Activated naive CD8-positive, alpha-beta T cell treated with anti-CD3 and anti-CD28 coated beads, Interleukin-2, amount 10 ng/mL, durations not matched to agents 7 days and 5 days (primary cell): Measurements from ENCODE around the gene TRMT2B. TPM values are rescaled to one million over a fixed set of nuclear protein-coding genes. Genes with fewer than 3 reads are reported as not detected.
"Not testable (repeated sequence)": the region's sequence is repeated elsewhere in the genome, so short reads cannot be mapped to it uniquely, and the experiment has no call there.

Experiments
- ATAC-seq: fragments of 150-1000 bp; cut with Tn5 transposase; one replicate; pipeline ENCODE4 v1.10.0; 2021; ENCODE audit warnings: low read depth, moderate library complexity
- POLR2A ChIA-PET: fragments of 350-600 bp; sonication (Branson Sonifier 250); formaldehyde crosslinking; loops from one replicate; lab custom pipeline; 2021; ENCODE audit warnings: antibody characterized with exemption; lab: Charles Lee
- DNase-seq: peaks from one replicate; pipeline ENCODE4 v3.0.0; 2021
- H3K27ac Mint-ChIP-seq: one replicate; pipeline ENCODE4 v1.8.0; 2022; ENCODE audit warnings: mild to moderate bottlenecking, mixed read lengths
- H3K27me3 Mint-ChIP-seq: one replicate; pipeline ENCODE4 v1.8.0; 2022; ENCODE audit warnings: mild to moderate bottlenecking, moderate library complexity, mixed read lengths
- H3K36me3 Mint-ChIP-seq: one replicate; pipeline ENCODE4 v1.8.0; 2021; ENCODE audit warnings: mild to moderate bottlenecking, mixed read lengths
- H3K4me1 Mint-ChIP-seq: one replicate; pipeline ENCODE4 v1.8.0; 2021; ENCODE audit warnings: mixed read lengths
- H3K4me3 Mint-ChIP-seq: one replicate; pipeline ENCODE4 v1.8.0; 2022; ENCODE audit warnings: mild to moderate bottlenecking, moderate library complexity, mixed read lengths
- H3K9me3 Mint-ChIP-seq: one replicate; pipeline ENCODE4 v1.8.0; 2021; ENCODE audit warnings: mixed read lengths
- total RNA-seq, 2 experiments: library from RNA; stranded (reverse); gene quantifications; one replicate each; pipeline ENCODE4 v1.2.3, GENCODE V29; 2021

The TRMT2B gene
- total RNA-seq, 2 experiments from 2014 or later, result 33.0 to 34.0 TPM

- POLR2A ChIA-PET, result no interaction called here
Observed at GRCh38 chrX:101051153-101051548, 760 bp downstream of the TRMT2B start.

GRCh38 chrX:101040197-101040596 is 11.7 kb downstream of the TRMT2B start:
- Mint-ChIP-seq H3K36me3 (peaks cover 14% of the 10 kb centered on the region), H3K4me1 (no peaks in the 10 kb centered on the region), H3K9me3 (no peaks in the 10 kb centered on the region), H3K4me3 (no peak overlapping the region), H3K27me3 (no peaks in the 10 kb centered on the region), H3K27ac (no peak overlapping the region)
- no peak for DNase-seq
- ATAC-seq, result no peak
- POLR2A ChIA-PET, result no interaction called here

More at GRCh38 chrX:101051153-101051548, 760 bp downstream of the TRMT2B start:
- H3K4me1 Mint-ChIP-seq, result peaks cover 7% of the 10 kb centered on the region
- peaks cover 10% of the 10 kb centered on the region for H3K36me3 Mint-ChIP-seq
- ATAC-seq, result no peak
- peak overlapping the region; percentile 92 for H3K27ac Mint-ChIP-seq
- DNase-seq, result no peak
- H3K9me3 Mint-ChIP-seq, result no peaks in the 10 kb centered on the region
- peak overlapping the region; percentile 87 for H3K4me3 Mint-ChIP-seq
- H3K27me3 Mint-ChIP-seq, result no peaks in the 10 kb centered on the region

GRCh38 chrX:101037231-101037630 is 14.7 kb downstream of the TRMT2B start:
- H3K9me3 Mint-ChIP-seq, result no peaks in the 10 kb centered on the region
- H3K4me1 Mint-ChIP-seq, result no peaks in the 10 kb centered on the region
- ATAC-seq, result no peak
- peaks cover 11% of the 10 kb centered on the region for H3K36me3 Mint-ChIP-seq
- H3K27ac Mint-ChIP-seq, result no peak overlapping the region
- no peaks in the 10 kb centered on the region for H3K27me3 Mint-ChIP-seq
- no peak overlapping the region for H3K4me3 Mint-ChIP-seq
- POLR2A ChIA-PET, result no interaction called here
- no peak for DNase-seq

- H3K4me1 Mint-ChIP-seq, result peaks cover 3% of the 10 kb centered on the region
- no peaks in the 10 kb centered on the region for H3K9me3 Mint-ChIP-seq
- POLR2A ChIA-PET, result no interaction called here
- no peak overlapping the region for H3K27ac Mint-ChIP-seq
- ATAC-seq (no peak), DNase-seq (no peak)
- H3K4me3 Mint-ChIP-seq, result no peak overlapping the region
- H3K36me3 Mint-ChIP-seq, result peaks cover 29% of the 10 kb centered on the region
- H3K27me3 Mint-ChIP-seq, result no peaks in the 10 kb centered on the region
Observed at GRCh38 chrX:101029665-101030064, 22.2 kb downstream of the TRMT2B start.

- Mint-ChIP-seq H3K27me3 (no peaks in the 10 kb centered on the region), H3K4me1 (peaks cover 3% of the 10 kb centered on the region), H3K36me3 (peaks cover 29% of the 10 kb centered on the region), H3K27ac (no peak overlapping the region), H3K4me3 (no peak overlapping the region), H3K9me3 (no peaks in the 10 kb centered on the region)
- DNase-seq (no peak), ATAC-seq (no peak)
- POLR2A ChIA-PET, result no interaction called here
Observed at GRCh38 chrX:101028562-101028961, 23.3 kb downstream of the TRMT2B start.

- no peaks in the 10 kb centered on the region for H3K27me3 Mint-ChIP-seq
- no peak for DNase-seq
- H3K4me3 Mint-ChIP-seq, result no peak overlapping the region
- H3K9me3 Mint-ChIP-seq, result no peaks in the 10 kb centered on the region
- H3K4me1 Mint-ChIP-seq, result peaks cover 3% of the 10 kb centered on the region
- POLR2A ChIA-PET, result no interaction called here
- H3K27ac Mint-ChIP-seq, result no peak overlapping the region
- H3K36me3 Mint-ChIP-seq, result peaks cover 29% of the 10 kb centered on the region
- no peak for ATAC-seq
Observed at GRCh38 chrX:101025126-101025525, 26.8 kb downstream of the TRMT2B start.

- Mint-ChIP-seq H3K36me3 (peaks cover 22% of the 10 kb centered on the region), H3K9me3 (no peaks in the 10 kb centered on the region), H3K27ac (no peak overlapping the region), H3K4me3 (no peak overlapping the region), H3K4me1 (no peaks in the 10 kb centered on the region), H3K27me3 (no peaks in the 10 kb centered on the region)
- POLR2A ChIA-PET, result no interaction called here
- ATAC-seq, result no peak
- DNase-seq, result no peak
Observed at GRCh38 chrX:101022020-101022419, 29.9 kb downstream of the TRMT2B start.

- H3K4me3 Mint-ChIP-seq, H3K27ac Mint-ChIP-seq, H3K4me1 Mint-ChIP-seq, H3K27me3 Mint-ChIP-seq, ATAC-seq, DNase-seq, H3K9me3 Mint-ChIP-seq, POLR2A ChIA-PET: not testable (repeated sequence)
- peaks cover 13% of the 10 kb centered on the region for H3K36me3 Mint-ChIP-seq
Observed at GRCh38 chrX:101012031-101012430, 39.9 kb downstream of the TRMT2B start.

GRCh38 chrX:101009090-101009489 is 42.8 kb downstream of the TRMT2B start:
- Mint-ChIP-seq H3K4me3 (no peak overlapping the region), H3K4me1 (no peaks in the 10 kb centered on the region), H3K27ac (no peak overlapping the region), H3K9me3 (no peaks in the 10 kb centered on the region), H3K27me3 (no peaks in the 10 kb centered on the region), H3K36me3 (peaks cover 22% of the 10 kb centered on the region)
- ATAC-seq (no peak), DNase-seq (no peak)
- POLR2A ChIA-PET, result interaction anchor here (0.7 kb wide), 1 partner anchor 318 kb away, joined by 3 read pairs; no protein-coding TSS in a partner anchor

GRCh38 chrX:100999451-100999850 is 52.5 kb downstream of the TRMT2B start:
- no peak for ATAC-seq
- DNase-seq, result no peak
- POLR2A ChIA-PET, result no interaction called here
- H3K27me3 Mint-ChIP-seq, result no peaks in the 10 kb centered on the region
- peaks cover 4% of the 10 kb centered on the region for H3K36me3 Mint-ChIP-seq
- H3K9me3 Mint-ChIP-seq, result no peaks in the 10 kb centered on the region
- H3K4me3 Mint-ChIP-seq, result no peak overlapping the region
- H3K27ac Mint-ChIP-seq, result no peak overlapping the region
- H3K4me1 Mint-ChIP-seq, result peaks cover 2% of the 10 kb centered on the region

- POLR2A ChIA-PET, result no interaction called here
- no peak overlapping the region for H3K27ac Mint-ChIP-seq
- H3K36me3 Mint-ChIP-seq, result peaks cover 8% of the 10 kb centered on the region
- ATAC-seq (no peak), DNase-seq (no peak)
- no peak overlapping the region for H3K4me3 Mint-ChIP-seq
- H3K4me1 Mint-ChIP-seq, result peaks cover 6% of the 10 kb centered on the region
- H3K27me3 Mint-ChIP-seq, result no peaks in the 10 kb centered on the region
- no peaks in the 10 kb centered on the region for H3K9me3 Mint-ChIP-seq
Observed at GRCh38 chrX:100995469-100995868, 56.4 kb downstream of the TRMT2B start.

GRCh38 chrX:100994352-100995281 is 57.3 kb downstream of the TRMT2B start:
- DNase-seq (no peak), ATAC-seq (peak; percentile 83)
- POLR2A ChIA-PET, result no interaction called here
- Mint-ChIP-seq H3K4me3 (no peak overlapping the region), H3K9me3 (no peaks in the 10 kb centered on the region), H3K4me1 (peaks cover 10% of the 10 kb centered on the region), H3K27ac (no peak overlapping the region), H3K36me3 (peaks cover 8% of the 10 kb centered on the region), H3K27me3 (no peaks in the 10 kb centered on the region)

- Mint-ChIP-seq H3K9me3 (no peaks in the 10 kb centered on the region), H3K27ac (no peak overlapping the region), H3K36me3 (peaks cover 8% of the 10 kb centered on the region), H3K4me1 (peaks cover 11% of the 10 kb centered on the region), H3K27me3 (no peaks in the 10 kb centered on the region), H3K4me3 (no peak overlapping the region)
- POLR2A ChIA-PET, result no interaction called here
- DNase-seq (no peak), ATAC-seq (no peak)
Observed at GRCh38 chrX:100990139-100990538, 61.8 kb downstream of the TRMT2B start.

- Mint-ChIP-seq H3K27me3 (no peaks in the 10 kb centered on the region), H3K4me1 (peaks cover 4% of the 10 kb centered on the region), H3K36me3 (peaks cover 4% of the 10 kb centered on the region), H3K27ac (peak overlapping the region; percentile 21), H3K4me3 (no peak overlapping the region), H3K9me3 (no peaks in the 10 kb centered on the region)
- DNase-seq (no peak), ATAC-seq (no peak)
- POLR2A ChIA-PET, result no interaction called here
Observed at GRCh38 chrX:100984818-100985217, 67.1 kb downstream of the TRMT2B start.
